Endothelial cell of umbilical vein (primary cell): ENCODE data around the gene LTN1. TPM values are rescaled to one million over a fixed set of nuclear protein-coding genes. Genes with fewer than 3 reads are reported as not detected.

ENCODE experiments used
- BruUV-seq: library from RNA; stranded (reverse); fragments of 400-500 nt; replicated peaks from 2 replicates; lab custom pipeline; 2021; lab: Mats Ljungman, UMichigan
- CTCF ChIA-PET: fragments of 300-600, 350-600 bp; sonication (Branson Sonifier 250); formaldehyde crosslinking; loops from one replicate; lab custom pipeline; 2021; ENCODE audit warnings: antibody characterized with exemption, inconsistent platforms; lab: Charles Lee
- POLR2A ChIA-PET: fragments of 300-600, 350-600 bp; sonication (Branson Sonifier 250); formaldehyde crosslinking; loops from one replicate; lab custom pipeline; 2021; ENCODE audit warnings: antibody characterized with exemption, inconsistent platforms; lab: Charles Lee
- DNase-seq: peaks from one replicate; pipeline ENCODE4 v3.0.0-alpha.2; 2011; ENCODE audit warnings: low read depth, low spot score
- FAIRE-seq: peaks from 2 replicates; lab custom pipeline; 2011; peaks lifted over from hg19 to GRCh38; lab: Jason Lieb, UNC
- H2AFZ ChIP-seq: 2 replicates; pipeline ENCODE4 v1.6.0; 2012; ENCODE audit warnings: low read depth, low read length, control low read depth, inconsistent platforms
- H3K27ac ChIP-seq: 2 replicates; pipeline ENCODE4 v1.5.1; 2011; ENCODE audit warnings: low read depth, mild to moderate bottlenecking, control low read depth, low read length, moderate library complexity; ENCODE audit not compliant: insufficient read depth
- H3K27me3 ChIP-seq, 2 experiments: 2 replicates each; pipeline versions ENCODE4 v1.6.0 to v1.6.1; 2011; ENCODE audit warnings: low read length in 2 of 2, mixed read lengths in 1 of 2; ENCODE audit not compliant: control insufficient read depth in 2 of 2, insufficient read depth in 2 of 2
- H3K36me3 ChIP-seq, 2 experiments: 2 replicates in 1 of 2; 3 replicates in 1 of 2; pipeline ENCODE4 v1.5.1; 2011; ENCODE audit warnings: low read length in 2 of 2, mild to moderate bottlenecking in 1 of 2, moderate library complexity in 1 of 2; ENCODE audit not compliant: control insufficient read depth in 2 of 2, insufficient read depth in 2 of 2; ENCODE audit errors: extremely low read depth in 1 of 2
- H3K4me1 ChIP-seq: 3 replicates; pipeline ENCODE4 v1.5.1; 2011; ENCODE audit warnings: mild to moderate bottlenecking, low read length; ENCODE audit not compliant: control insufficient read depth, insufficient read depth; ENCODE audit errors: extremely low read depth
- H3K4me2 ChIP-seq: 2 replicates; pipeline ENCODE4 v1.6.1; 2011; ENCODE audit warnings: low read length, control low read depth, mixed read lengths; ENCODE audit not compliant: insufficient read depth
- H3K4me3 ChIP-seq, 3 experiments: fragments of 200-600 bp in 1 of 3; sonication (generic), shearing (Covaris generic) in 1 of 3; replicated peaks in 1 of 3; 2 replicates each; pipeline ENCODE4 v1.5.1; 2011 to 2016; ENCODE audit warnings: control low read depth in 3 of 3, low read length in 3 of 3, mild to moderate bottlenecking in 2 of 3, inconsistent platforms in 1 of 3, low read depth in 1 of 3, moderate library complexity in 1 of 3; ENCODE audit not compliant: insufficient read depth in 1 of 3
- H3K79me2 ChIP-seq: 2 replicates; pipeline ENCODE4 v1.6.0; 2012; ENCODE audit warnings: low read length, inconsistent platforms; ENCODE audit not compliant: control insufficient read depth, insufficient read depth
- H3K9ac ChIP-seq: replicated peaks from 2 replicates; pipeline ENCODE3; 2011; ENCODE audit warnings: low read length, control low read depth; ENCODE audit not compliant: insufficient read depth; ENCODE audit errors: extremely low read depth
- H3K9me1 ChIP-seq: replicated peaks from 3 replicates; pipeline ENCODE4 v1.6.0; 2011; ENCODE audit warnings: mild to moderate bottlenecking, low read length; ENCODE audit not compliant: control insufficient read depth, insufficient read depth; ENCODE audit errors: extremely low read depth
- H3K9me3 ChIP-seq: replicated peaks from 2 replicates; pipeline ENCODE4 v1.5.1; 2012; ENCODE audit warnings: low read length, inconsistent platforms; ENCODE audit not compliant: control insufficient read depth, insufficient read depth
- H4K20me1 ChIP-seq: replicated peaks from 2 replicates; pipeline ENCODE3; 2011; ENCODE audit warnings: mild to moderate bottlenecking, low read length; ENCODE audit not compliant: control insufficient read depth, insufficient read depth; ENCODE audit errors: extremely low read depth
- EZH2 ChIP-seq: IDR thresholded peaks from 2 replicates; pipeline ENCODE4 v1.6.1; 2012; ENCODE audit warnings: borderline replicate concordance, low read depth, mild to moderate bottlenecking, moderate library complexity, low read length, inconsistent platforms; ENCODE audit not compliant: severe bottlenecking
- FOS ChIP-seq: IDR thresholded peaks from 2 replicates; pipeline ENCODE4 v1.6.1; 2011; ENCODE audit warnings: mild to moderate bottlenecking, low read length, moderate library complexity, borderline replicate concordance; ENCODE audit not compliant: insufficient read depth
- GATA2 ChIP-seq: IDR thresholded peaks from 2 replicates; pipeline ENCODE4 v1.7.0; 2011; ENCODE audit warnings: low read depth, mild to moderate bottlenecking, moderate library complexity, mixed read lengths, low read length; ENCODE audit not compliant: insufficient read length, insufficient read depth
- MYC ChIP-seq: IDR thresholded peaks from one replicate; pipeline ENCODE4 v1.6.1; 2011; ENCODE audit warnings: mild to moderate bottlenecking, low read depth, low read length
- POLR2A ChIP-seq: IDR thresholded peaks from 2 replicates; pipeline ENCODE4 v1.6.1; 2012; ENCODE audit warnings: low read depth, mild to moderate bottlenecking, control low read depth, low read length
- POLR2AphosphoS5 ChIP-seq: IDR thresholded peaks from 2 replicates; pipeline ENCODE4 v1.6.1; 2012; ENCODE audit warnings: low read depth, mild to moderate bottlenecking, control low read depth, low read length, moderate library complexity; ENCODE audit not compliant: insufficient read depth
- dilution Hi-C: fragments of 300-500 bp; cut with MboI; formaldehyde crosslinking; loops from one replicate; pipeline ENCODE4 v1.15.0; 2019; ENCODE audit warnings: low sequenced_read_pairs; ENCODE audit not compliant: extremely low pct_ligation_motif_present
- intact Hi-C: fragments of 100-400 bp; cut with micrococcal nuclease; formaldehyde crosslinking; loops from one replicate; pipeline ENCODE4 v1.10.0; 2022
- polyA plus RNA-seq, 4 experiments: library from polyadenylated mRNA; depleted of rRNA in 3 of 4; stranded (reverse) in 3 of 4; unstranded in 1 of 4; fragments of >200 nt; gene quantifications; 2 replicates each; pipeline versions ENCODE4 v1.2.1 to v1.2.3, GENCODE V29; 2011 to 2012; ENCODE audit warnings: missing spikeins in 1 of 4
- total RNA-seq: library from RNA; stranded (reverse); gene quantifications from 2 replicates; pipeline ENCODE4 v1.2.3, GENCODE V29; 2021
- TF ChIP-seq, protein P1 (sequence below), 2 donors: IDR thresholded peaks; 1 replicate in 1 of 2; 2 replicates in 1 of 2; pipeline ENCODE4 v1.5.1; 2011; ENCODE audit warnings: low read length in 2 of 2, mild to moderate bottlenecking in 2 of 2, moderate library complexity in 2 of 2, control low read depth in 1 of 2, inconsistent platforms in 1 of 2, low read depth in 1 of 2; ENCODE audit not compliant: insufficient read depth in 1 of 2; ENCODE audit errors: extremely low read depth in 1 of 2

LTN1 gene
- total and polyA plus RNA-seq, 2 donors (not counting 3 experiments of a cell fraction or from before 2014, with no cell fraction given), result 3.8 to 23.0 TPM

DNA sequence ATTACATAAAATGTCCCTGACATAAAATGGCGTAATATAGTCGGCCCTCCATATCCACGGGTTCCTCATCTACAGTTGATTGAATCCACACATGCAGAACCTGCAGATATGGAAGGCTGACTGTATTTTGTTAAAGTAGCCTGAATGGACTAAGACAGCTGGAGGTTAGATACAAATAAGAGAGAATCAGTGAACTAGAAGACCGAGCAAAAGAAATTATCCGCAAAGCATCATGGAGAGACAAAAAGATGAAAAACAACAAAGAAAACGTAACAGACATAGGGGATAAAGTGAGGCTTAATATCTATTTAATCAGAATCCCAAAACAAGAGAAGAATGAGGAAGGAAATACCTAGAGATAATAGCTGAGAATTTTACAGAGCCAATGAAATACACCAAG, 20.3 kb downstream of the LTN1 start:
- Histone ChIP-seq H3K4me3 (no peak overlapping the region), H3K4me1 (no peaks in the 10 kb centered on the region), H2AFZ (no peak overlapping the region), H3K4me2 (no peak overlapping the region), H4K20me1 (no peaks in the 10 kb centered on the region), H3K27ac (no peak overlapping the region), H3K79me2 (peaks cover 2% of the 10 kb centered on the region), H3K9me1 (no peaks in the 10 kb centered on the region), H3K27me3 (no peaks in the 10 kb centered on the region), H3K9me3 (no peaks in the 10 kb centered on the region), H3K9ac (no peak overlapping the region), H3K36me3 (peaks cover 4 to 11% of the 10 kb centered on the region in 2 experiments)
- no peak for FAIRE-seq
- POLR2A ChIA-PET, result no interaction called here
- no TSS peak for BruUV-seq
- no peak for DNase-seq
- CTCF ChIA-PET, result no interaction called here
- TF ChIP-seq POLR2AphosphoS5 (no peak), POLR2A (no peak), GATA2 (no peak), EZH2 (no peak), FOS (no peak), MYC (no peak)
- TF ChIP-seq, protein P1, sequence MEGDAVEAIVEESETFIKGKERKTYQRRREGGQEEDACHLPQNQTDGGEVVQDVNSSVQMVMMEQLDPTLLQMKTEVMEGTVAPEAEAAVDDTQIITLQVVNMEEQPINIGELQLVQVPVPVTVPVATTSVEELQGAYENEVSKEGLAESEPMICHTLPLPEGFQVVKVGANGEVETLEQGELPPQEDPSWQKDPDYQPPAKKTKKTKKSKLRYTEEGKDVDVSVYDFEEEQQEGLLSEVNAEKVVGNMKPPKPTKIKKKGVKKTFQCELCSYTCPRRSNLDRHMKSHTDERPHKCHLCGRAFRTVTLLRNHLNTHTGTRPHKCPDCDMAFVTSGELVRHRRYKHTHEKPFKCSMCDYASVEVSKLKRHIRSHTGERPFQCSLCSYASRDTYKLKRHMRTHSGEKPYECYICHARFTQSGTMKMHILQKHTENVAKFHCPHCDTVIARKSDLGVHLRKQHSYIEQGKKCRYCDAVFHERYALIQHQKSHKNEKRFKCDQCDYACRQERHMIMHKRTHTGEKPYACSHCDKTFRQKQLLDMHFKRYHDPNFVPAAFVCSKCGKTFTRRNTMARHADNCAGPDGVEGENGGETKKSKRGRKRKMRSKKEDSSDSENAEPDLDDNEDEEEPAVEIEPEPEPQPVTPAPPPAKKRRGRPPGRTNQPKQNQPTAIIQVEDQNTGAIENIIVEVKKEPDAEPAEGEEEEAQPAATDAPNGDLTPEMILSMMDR (IDR thresholded peaks at IDR 0.05; ENCODE audit: extremely low read depth in 1 of 2, insufficient read depth in 1 of 2, low read depth in 1 of 2, low read length in 2 of 2), result no peak
- intact Hi-C loops (no loop called here), dilution Hi-C loops (no loop called here)
